Activated T-helper 1 cell treated with anti-CD3 and anti-CD28 coated beads, Interleukin-12 subunit alpha, Interleukin-12 subunit beta, Interleukin-2, Interleukin-4 antibody, amounts not matched to agents 30 ng/mL and 10 ng/mL and 1 ng/mL, durations not matched to agents 14 hours and 24 hours and 36 hours (primary cell): ENCODE data around the gene CCNYL1. TPM values are rescaled to one million over a fixed set of nuclear protein-coding genes. Genes with fewer than 3 reads are reported as not detected.
A peak's percentile ranks its signal among the peaks of the same experiment; 100 is the strongest.

Source experiments
- DNase-seq: peaks from one replicate; pipeline ENCODE4 v3.0.0; 2021; ENCODE audit warnings: low spot score
- H3K27ac Mint-ChIP-seq: one replicate; pipeline ENCODE4 v1.8.0; 2021; ENCODE audit warnings: mild to moderate bottlenecking, mixed read lengths
- H3K27me3 Mint-ChIP-seq: one replicate; pipeline ENCODE4 v1.8.0; 2022; ENCODE audit warnings: mild to moderate bottlenecking, moderate library complexity, mixed read lengths; ENCODE audit not compliant: insufficient read depth
- H3K36me3 Mint-ChIP-seq: one replicate; pipeline ENCODE4 v1.8.0; 2021; ENCODE audit warnings: low read depth, mixed read lengths
- H3K4me1 Mint-ChIP-seq: one replicate; pipeline ENCODE4 v1.8.0; 2021; ENCODE audit warnings: low read depth, mixed read lengths
- H3K4me3 Mint-ChIP-seq: one replicate; pipeline ENCODE4 v1.8.0; 2021; ENCODE audit warnings: mild to moderate bottlenecking, moderate library complexity, mixed read lengths
- H3K9me3 Mint-ChIP-seq: one replicate; pipeline ENCODE4 v1.8.0; 2021; ENCODE audit warnings: mixed read lengths
- intact Hi-C: fragments of 100-400 bp; cut with micrococcal nuclease; formaldehyde crosslinking; loops from one replicate; pipeline ENCODE4 v1.15.1; 2024
- total RNA-seq: library from RNA; stranded (reverse); gene quantifications from 2 replicates; pipeline ENCODE4 v1.2.3, GENCODE V29; 2022

The CCNYL1 gene
- 6.8 and 8.7 TPM in 2 replicates for total RNA-seq

DNA sequence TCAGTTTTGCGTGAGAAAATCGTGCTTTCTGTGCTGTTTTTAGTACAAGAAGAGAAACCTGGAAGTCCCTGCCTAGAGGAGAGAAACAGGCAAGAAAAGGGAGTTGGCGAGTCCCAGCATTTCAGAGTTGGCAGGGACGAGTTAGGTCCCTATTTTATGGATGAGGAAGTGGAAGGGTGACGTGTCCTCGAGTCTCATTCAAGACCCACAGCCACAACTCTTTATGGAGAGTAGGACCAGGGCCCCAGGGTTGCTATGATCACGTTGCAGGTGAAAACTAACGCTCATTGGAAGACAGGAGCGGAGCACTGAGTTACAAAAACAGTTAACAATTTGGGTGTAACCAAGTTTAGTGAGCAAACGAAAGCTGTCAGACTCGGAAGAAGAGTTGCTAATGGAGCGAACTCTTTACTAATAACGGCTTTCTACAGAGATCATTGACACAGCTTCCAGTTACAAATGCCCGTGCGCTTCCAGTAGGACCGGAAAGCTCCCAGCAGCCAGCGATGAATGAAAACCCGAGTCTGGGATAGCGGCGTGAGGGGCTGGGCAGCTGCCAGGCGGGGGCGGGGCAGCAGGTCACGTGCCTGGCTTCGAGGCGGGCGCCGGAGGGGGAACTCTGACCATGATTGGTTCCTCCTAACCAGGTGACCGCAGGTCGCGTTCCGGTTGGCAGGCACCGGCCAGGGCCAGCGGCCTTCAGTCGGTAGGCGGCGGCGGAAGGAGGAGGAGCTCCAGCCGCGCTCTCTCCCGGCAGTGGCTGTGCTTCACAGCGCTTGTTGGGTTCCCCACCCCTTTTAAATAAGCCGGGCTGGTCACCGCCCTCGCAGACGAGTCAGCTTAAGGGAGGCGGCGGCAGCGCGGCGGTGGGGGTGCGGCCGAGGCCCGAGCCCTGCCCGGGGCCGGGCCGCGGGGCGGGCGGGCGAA is at the start of gene CCNYL1:
TSS of gene CCNYL1 (plus strand) at position 827 of the 927 bp plus-strand sequence. CDS start 257 bp downstream, outside the sequence.
- peak within 1 kb of the TSS; percentile 96 for H3K4me3 Mint-ChIP-seq
- peak; percentile 98 for DNase-seq
- no peaks in the 10 kb centered on the region for H3K9me3 Mint-ChIP-seq
- intact Hi-C loops = loop anchor here (1.0 to 5.0 kb wide), 11 partner anchors 22 to 1554 kb away; partner anchors contain the start of genes EEF1B2, FASTKD2, IDH1 and KLF7
- H3K4me1 Mint-ChIP-seq = peaks cover 36% of the 10 kb centered on the region
- H3K36me3 Mint-ChIP-seq = peaks cover 10% of the 10 kb centered on the region
- no peaks in the 10 kb centered on the region for H3K27me3 Mint-ChIP-seq
- peak within 1 kb of the TSS; percentile 76 for H3K27ac Mint-ChIP-seq

DNA sequence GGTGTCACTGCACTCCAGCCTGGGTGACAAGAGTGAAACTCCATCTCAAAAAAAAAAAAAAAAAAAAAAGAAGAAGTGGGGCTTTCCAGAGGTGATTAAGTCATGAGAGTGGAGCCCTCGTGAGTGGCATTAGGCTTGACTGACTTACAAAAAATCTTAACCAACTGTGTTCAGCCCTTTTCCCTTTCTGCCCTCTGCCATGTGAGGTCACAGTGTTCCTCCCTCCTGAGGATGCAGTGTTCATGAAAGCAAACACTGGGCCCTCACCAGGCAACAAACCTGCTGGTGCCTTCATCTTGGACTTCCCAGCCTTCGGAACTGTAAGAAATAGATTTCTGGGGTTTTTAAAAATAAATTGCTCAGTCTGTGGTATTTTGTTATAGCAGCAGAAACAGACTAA is 49.2 kb upstream of the CCNYL1 start:
- intact Hi-C loops = no loop called here
- Mint-ChIP-seq H3K4me1 (no peaks in the 10 kb centered on the region), H3K27me3 (no peaks in the 10 kb centered on the region), H3K4me3 (no peak overlapping the region), H3K36me3 (no peaks in the 10 kb centered on the region), H3K9me3 (no peaks in the 10 kb centered on the region), H3K27ac (no peak overlapping the region)
- no peak for DNase-seq

DNA sequence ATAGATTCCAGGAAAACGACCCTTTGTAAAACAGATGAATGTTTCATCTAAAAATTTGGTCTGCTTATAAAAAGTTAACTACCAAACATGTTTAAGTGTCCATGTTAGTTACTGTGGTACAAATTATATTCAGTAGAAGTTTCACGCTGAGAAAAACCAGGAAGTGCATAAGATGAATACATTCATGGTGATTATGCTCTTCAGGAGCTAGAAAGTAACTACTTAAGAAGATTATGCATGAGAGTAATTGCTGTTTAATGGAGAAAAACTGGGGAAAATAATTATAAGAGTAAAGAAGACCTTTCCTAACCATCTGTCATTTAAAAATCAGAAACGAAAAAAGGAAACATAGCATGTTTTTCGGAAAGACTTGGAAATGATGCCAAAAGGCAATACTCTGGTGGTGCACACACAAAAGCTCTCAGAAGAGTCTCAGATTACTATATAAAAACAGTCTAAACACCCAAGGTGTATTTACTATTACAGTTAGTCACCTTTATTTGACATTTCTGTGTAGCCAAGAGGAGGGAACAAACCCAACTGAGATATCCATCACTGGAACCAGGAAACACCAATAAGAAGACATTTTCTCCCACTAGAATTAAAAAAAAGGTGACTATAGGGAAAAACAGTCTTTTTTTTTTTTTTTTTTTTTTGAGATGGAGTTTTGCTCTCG is 47.4 kb upstream of the CCNYL1 start:
- intact Hi-C loops = no loop called here

GRCh38 chr2:207670887-207671286 is 40.6 kb upstream of the CCNYL1 start:
- H3K36me3 Mint-ChIP-seq = no peaks in the 10 kb centered on the region
- H3K4me1 Mint-ChIP-seq = no peaks in the 10 kb centered on the region
- no peak overlapping the region for H3K27ac Mint-ChIP-seq
- no peak for DNase-seq
- intact Hi-C loops = no loop called here
- no peaks in the 10 kb centered on the region for H3K9me3 Mint-ChIP-seq
- peaks cover 3% of the 10 kb centered on the region for H3K27me3 Mint-ChIP-seq
- no peak overlapping the region for H3K4me3 Mint-ChIP-seq

More for the DNA sequence above, 47.4 kb upstream of the CCNYL1 start:
- Mint-ChIP-seq H3K27ac (no peak overlapping the region), H3K4me1 (no peaks in the 10 kb centered on the region), H3K9me3 (no peaks in the 10 kb centered on the region), H3K27me3 (peaks cover 2% of the 10 kb centered on the region), H3K4me3 (no peak overlapping the region), H3K36me3 (no peaks in the 10 kb centered on the region)
- DNase-seq = no peak

DNA sequence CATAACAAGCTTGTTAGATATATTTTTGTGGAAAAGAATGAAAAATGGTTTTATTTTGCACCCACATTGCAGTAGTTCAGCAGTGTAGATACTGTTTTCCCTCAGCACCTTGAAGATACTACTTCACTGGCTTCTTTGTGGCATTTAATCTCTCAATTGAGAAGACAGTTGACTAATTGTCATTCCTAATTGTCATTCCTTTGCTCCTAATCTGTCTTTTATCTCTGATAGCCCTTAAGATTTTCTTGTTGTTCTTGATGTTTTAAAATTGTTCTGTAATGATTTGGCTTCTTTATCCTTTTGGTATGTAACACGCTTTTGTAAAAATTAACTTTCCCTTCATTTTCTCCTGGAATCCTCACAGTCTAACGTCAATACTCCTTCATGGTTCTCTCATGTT is 38.0 kb upstream of the CCNYL1 start:
- no peaks in the 10 kb centered on the region for H3K4me1 Mint-ChIP-seq
- no peak overlapping the region for H3K4me3 Mint-ChIP-seq
- no peaks in the 10 kb centered on the region for H3K9me3 Mint-ChIP-seq
- no peak overlapping the region for H3K27ac Mint-ChIP-seq
- H3K36me3 Mint-ChIP-seq = no peaks in the 10 kb centered on the region
- DNase-seq = no peak
- peaks cover 3% of the 10 kb centered on the region for H3K27me3 Mint-ChIP-seq
- intact Hi-C loops = no loop called here

DNA sequence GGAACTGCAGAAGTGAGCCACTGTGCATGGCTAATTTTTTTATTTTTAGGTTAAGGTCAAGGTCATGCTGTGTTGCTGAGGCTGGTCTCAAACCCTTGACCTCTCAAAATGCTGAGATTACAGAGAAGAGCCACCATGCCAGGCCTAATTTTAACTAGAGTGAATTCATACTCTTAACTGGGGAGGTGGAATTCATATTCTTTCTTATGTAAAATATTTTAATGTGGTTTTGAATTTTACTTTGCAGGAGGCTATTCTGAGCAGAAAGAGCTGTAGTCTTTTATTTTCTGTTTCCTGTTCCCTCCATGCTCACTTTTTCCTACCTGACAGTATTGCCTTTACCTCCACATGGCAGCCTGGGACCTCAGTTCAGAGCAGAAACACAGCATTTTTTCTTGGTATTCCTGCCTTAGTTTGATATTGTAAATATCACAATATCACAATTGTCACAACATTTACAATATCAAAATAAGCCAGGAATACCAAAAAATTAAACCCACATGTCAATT is 37.1 kb upstream of the CCNYL1 start:
- no peaks in the 10 kb centered on the region for H3K4me1 Mint-ChIP-seq

GRCh38 chr2:207674826-207675225 is 36.6 kb upstream of the CCNYL1 start:
- H3K27me3 Mint-ChIP-seq = peaks cover 3% of the 10 kb centered on the region
- DNase-seq = no peak
- H3K9me3 Mint-ChIP-seq = no peaks in the 10 kb centered on the region
- H3K4me3 Mint-ChIP-seq = no peak overlapping the region
- no peak overlapping the region for H3K27ac Mint-ChIP-seq
- no peaks in the 10 kb centered on the region for H3K4me1 Mint-ChIP-seq
- no peaks in the 10 kb centered on the region for H3K36me3 Mint-ChIP-seq
- intact Hi-C loops = no loop called here

More for the DNA sequence above, 37.1 kb upstream of the CCNYL1 start:
- intact Hi-C loops = no loop called here
- Mint-ChIP-seq H3K36me3 (no peaks in the 10 kb centered on the region), H3K4me3 (no peak overlapping the region), H3K9me3 (no peaks in the 10 kb centered on the region), H3K27ac (no peak overlapping the region), H3K27me3 (peaks cover under 1% of the 10 kb centered on the region)
- no peak for DNase-seq

GRCh38 chr2:207676827-207677354 is 34.5 kb upstream of the CCNYL1 start:
- Mint-ChIP-seq H3K9me3 (no peaks in the 10 kb centered on the region), H3K27me3 (peaks cover 3% of the 10 kb centered on the region), H3K4me3 (no peak overlapping the region), H3K36me3 (no peaks in the 10 kb centered on the region), H3K27ac (no peak overlapping the region), H3K4me1 (no peaks in the 10 kb centered on the region)
- intact Hi-C loops = no loop called here
- no peak for DNase-seq

- DNase-seq = no peak
- no peak overlapping the region for H3K4me3 Mint-ChIP-seq
- no peak overlapping the region for H3K27ac Mint-ChIP-seq
- no peaks in the 10 kb centered on the region for H3K9me3 Mint-ChIP-seq
- no peaks in the 10 kb centered on the region for H3K4me1 Mint-ChIP-seq
- no peaks in the 10 kb centered on the region for H3K36me3 Mint-ChIP-seq
- peaks cover 3% of the 10 kb centered on the region for H3K27me3 Mint-ChIP-seq
- intact Hi-C loops = no loop called here
Measured at GRCh38 chr2:207681431-207681830, 30.0 kb upstream of the CCNYL1 start.

DNA sequence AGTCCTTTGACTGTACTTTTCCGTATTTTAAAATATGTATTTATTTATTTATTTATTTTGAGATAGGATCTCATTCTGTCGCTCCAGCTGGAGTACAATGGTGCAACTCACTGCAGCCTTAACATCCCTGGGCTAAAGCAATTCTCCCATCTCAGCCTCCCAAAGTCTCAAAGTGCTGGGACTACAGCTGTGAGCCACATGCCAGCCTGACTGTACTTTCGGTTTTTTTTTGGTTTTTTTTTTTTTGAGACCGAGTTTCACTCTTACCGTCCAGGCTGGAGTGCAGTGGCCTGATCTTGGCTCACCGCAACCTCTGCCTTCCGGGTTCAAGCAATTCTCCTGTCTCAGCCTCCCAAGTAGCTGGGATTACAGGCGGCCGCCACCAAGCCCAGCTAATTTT is 28.9 kb upstream of the CCNYL1 start:
- intact Hi-C loops = no loop called here
- Mint-ChIP-seq H3K4me3 (no peak overlapping the region), H3K27me3 (peaks cover 3% of the 10 kb centered on the region), H3K36me3 (no peaks in the 10 kb centered on the region), H3K4me1 (no peaks in the 10 kb centered on the region), H3K27ac (no peak overlapping the region), H3K9me3 (no peaks in the 10 kb centered on the region)
- no peak for DNase-seq

- H3K36me3 Mint-ChIP-seq = no peaks in the 10 kb centered on the region
- DNase-seq = no peak
- peaks cover 3% of the 10 kb centered on the region for H3K4me1 Mint-ChIP-seq
- intact Hi-C loops = no loop called here
- H3K27ac Mint-ChIP-seq = no peak overlapping the region
- peaks cover 3% of the 10 kb centered on the region for H3K27me3 Mint-ChIP-seq
- H3K9me3 Mint-ChIP-seq = no peaks in the 10 kb centered on the region
- H3K4me3 Mint-ChIP-seq = no peak overlapping the region
Measured at GRCh38 chr2:207683438-207683837, 28.0 kb upstream of the CCNYL1 start.

DNA sequence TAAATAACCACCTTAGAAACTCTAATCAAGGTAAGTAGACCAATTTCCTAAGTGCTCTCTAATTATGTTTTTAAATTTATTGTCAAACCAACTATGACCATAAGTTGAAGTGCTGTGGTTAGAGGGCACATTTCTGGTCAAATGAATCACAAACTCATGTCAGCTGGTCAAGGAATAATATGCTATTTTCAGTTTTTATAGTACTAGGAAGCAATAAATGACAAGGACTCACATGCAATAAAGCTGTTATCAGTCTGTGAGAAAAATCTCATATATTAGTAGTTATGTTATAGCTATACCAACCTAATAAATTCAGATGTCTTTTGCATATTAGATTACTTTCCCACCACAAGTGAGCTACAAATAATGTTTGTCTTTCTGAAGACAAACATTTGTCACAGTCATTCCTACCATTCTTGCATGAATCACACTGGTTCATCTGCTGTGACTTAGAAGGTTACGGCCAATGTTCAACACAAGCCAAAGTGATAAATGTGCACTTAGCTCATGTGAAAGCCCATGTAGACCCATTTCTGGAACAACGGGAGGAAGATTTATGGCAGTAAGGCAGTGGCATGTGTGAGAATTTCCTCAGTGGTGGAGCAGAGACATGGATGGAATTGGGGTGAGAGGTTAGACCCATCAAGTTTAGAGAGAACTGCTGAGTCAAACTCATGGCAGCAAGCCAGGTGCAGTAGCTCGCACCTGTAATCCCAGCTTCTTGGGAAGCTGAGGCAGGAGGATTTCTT is 27.4 kb upstream of the CCNYL1 start:
- Mint-ChIP-seq H3K36me3 (no peaks in the 10 kb centered on the region), H3K4me1 (peaks cover 6% of the 10 kb centered on the region), H3K9me3 (no peaks in the 10 kb centered on the region), H3K27me3 (peaks cover 3% of the 10 kb centered on the region), H3K27ac (no peak overlapping the region), H3K4me3 (no peak overlapping the region)
- intact Hi-C loops = no loop called here
- DNase-seq = no peak
